ENCODE measurements around the gene CACNA1H.

CACNA1H gene

GRCh38 chr16:1141716-1142115, 11.2 kb upstream of the CACNA1H start:
- DNase-seq (ENCODE audit: low read depth in 1 of 2, low spot score in 1 of 2), result no peak

GRCh38 chr16:1142911-1143310, 10.0 kb upstream of the CACNA1H start:
- DNase-seq (ENCODE audit: low read depth in 1 of 2, low spot score in 1 of 2), result no peak

GRCh38 chr16:1143761-1144450, 9.0 kb upstream of the CACNA1H start:
- no peak for DNase-seq (ENCODE audit: low read depth in 1 of 2, low spot score in 1 of 2)

- DNase-seq (ENCODE audit: low read depth in 1 of 2, low spot score in 1 of 2), result no peak
Observed at GRCh38 chr16:1144476-1145382, 8.2 kb upstream of the CACNA1H start.

GRCh38 chr16:1145383-1146100, 7.4 kb upstream of the CACNA1H start:
- no peak for DNase-seq (ENCODE audit: low read depth in 1 of 2, low spot score in 1 of 2)

GRCh38 chr16:1146409-1146808, 6.5 kb upstream of the CACNA1H start:
- no peak for DNase-seq (ENCODE audit: low read depth in 1 of 2, low spot score in 1 of 2)

GRCh38 chr16:1147027-1147426, 5.9 kb upstream of the CACNA1H start:
- no peak for DNase-seq (ENCODE audit: low read depth in 1 of 2, low spot score in 1 of 2)

- DNase-seq (ENCODE audit: low read depth in 1 of 2, low spot score in 1 of 2), result no peak
Observed at GRCh38 chr16:1149101-1149636, 3.7 kb upstream of the CACNA1H start.

- peak in 1 of 2 donors; percentile 9 for DNase-seq (ENCODE audit: low read depth in 1 of 2, low spot score in 1 of 2)
Observed at GRCh38 chr16:1150511-1150982, 2.4 kb upstream of the CACNA1H start.

GRCh38 chr16:1151424-1152122, 1.3 kb upstream of the CACNA1H start:
- no peak for DNase-seq (ENCODE audit: low read depth in 1 of 2, low spot score in 1 of 2)

GRCh38 chr16:1152123-1152638, 725 bp upstream of the CACNA1H start:
- DNase-seq (ENCODE audit: low read depth in 1 of 2, low spot score in 1 of 2), result peak; percentile 10 to 35

GRCh38 chr16:1153480-1154160, 714 bp downstream of the CACNA1H start:
- DNase-seq (ENCODE audit: low read depth in 1 of 2, low spot score in 1 of 2), result no peak

- no peak for DNase-seq (ENCODE audit: low read depth in 1 of 2, low spot score in 1 of 2)
Observed at GRCh38 chr16:1154291-1154886, 1.5 kb downstream of the CACNA1H start.

GRCh38 chr16:1154887-1155331, 2.0 kb downstream of the CACNA1H start:
- no peak for DNase-seq (ENCODE audit: low read depth in 1 of 2, low spot score in 1 of 2)

- no peak for DNase-seq (ENCODE audit: low read depth in 1 of 2, low spot score in 1 of 2)
Observed at GRCh38 chr16:1155353-1156054, 2.6 kb downstream of the CACNA1H start.

- DNase-seq (ENCODE audit: low read depth in 1 of 2, low spot score in 1 of 2), result no peak
Observed at GRCh38 chr16:1156055-1156982, 3.4 kb downstream of the CACNA1H start.

GRCh38 chr16:1156983-1157638, 4.2 kb downstream of the CACNA1H start:
- DNase-seq (ENCODE audit: low read depth in 1 of 2, low spot score in 1 of 2), result no peak

Measured in stimulated activated CD4-positive, alpha-beta T cell treated with anti-CD3 and anti-CD28 coated beads, Interleukin-15, amount 100 ng/mL, for 1 hour (primary cell).